Activated B cell treated with CpG ODN at 0.5 μM for 24 hours (primary cell): ENCODE data around the gene SP4. TPM values are rescaled to one million over a fixed set of nuclear protein-coding genes. Genes with fewer than 3 reads are reported as not detected.

ENCODE experiments used
- ATAC-seq: fragments of 200-7000 bp; cut with Tn5 transposase; one replicate; pipeline ENCODE4 v1.10.0; 2021; ENCODE audit warnings: low read depth, mild to moderate bottlenecking, moderate library complexity
- CTCF ChIA-PET: fragments of 350-600 bp; sonication (Branson Sonifier 250); formaldehyde crosslinking; loops from one replicate; lab custom pipeline; 2021; ENCODE audit warnings: antibody characterized with exemption; lab: Charles Lee
- POLR2A ChIA-PET: fragments of 350-600 bp; sonication (Branson Sonifier 250); formaldehyde crosslinking; loops from one replicate; lab custom pipeline; 2021; ENCODE audit warnings: antibody characterized with exemption; lab: Charles Lee
- DNase-seq: peaks from one replicate; pipeline ENCODE4 v3.0.0; 2022
- H3K27ac Mint-ChIP-seq: one replicate; pipeline ENCODE4 v1.8.0; 2020; ENCODE audit warnings: mixed read lengths
- H3K27me3 Mint-ChIP-seq: one replicate; pipeline ENCODE4 v1.8.0; 2021; ENCODE audit warnings: mixed read lengths
- H3K36me3 Mint-ChIP-seq: one replicate; pipeline ENCODE4 v1.8.0; 2021; ENCODE audit warnings: low read depth, mixed read lengths
- H3K4me1 Mint-ChIP-seq: one replicate; pipeline ENCODE4 v1.8.0; 2021; ENCODE audit warnings: mixed read lengths
- H3K4me3 Mint-ChIP-seq: one replicate; pipeline ENCODE4 v1.8.0; 2020; ENCODE audit warnings: mild to moderate bottlenecking, mixed read lengths
- H3K9me3 Mint-ChIP-seq: one replicate; pipeline ENCODE4 v1.8.0; 2020; ENCODE audit warnings: mixed read lengths
- CTCF ChIP-seq: fragments of 200-600 bp; IDR thresholded peaks from one replicate; pipeline ENCODE4 v1.8.0; 2022; ENCODE audit warnings: antibody characterized with exemption, mild to moderate bottlenecking
- intact Hi-C: fragments of 100-400 bp; cut with micrococcal nuclease; formaldehyde crosslinking; loops from one replicate; pipeline ENCODE4 v1.15.1; 2024
- total RNA-seq: library from RNA; stranded (reverse); gene quantifications from 2 replicates; pipeline ENCODE4 v1.2.3, GENCODE V29; 2022

The SP4 gene
- total RNA-seq, 1 donor from 2014 or later, result 28.7 TPM

GRCh38 chr7:21427182-21427870 is 557 bp upstream of the SP4 start:
- intact Hi-C loops, result loop anchor here (1.0 to 5.0 kb wide), 16 partner anchors 72 to 1985 kb away; partner anchors contain the start of genes CDCA7L, KLHL7, MALSU1 and NUP42
- H3K27me3 Mint-ChIP-seq, result no peaks in the 10 kb centered on the region
- ChIA-PET POLR2A (interaction anchor here (0.6 to 2.8 kb wide), 14 partner anchors 9 to 1754 kb away, joined by 3 to 42 read pairs (median 4); partner anchors contain the start of gene CDCA7L), CTCF (interaction anchor here (0.8 to 2.0 kb wide), 5 partner anchors 70 to 656 kb away, joined by 3 to 10 read pairs (median 6); no protein-coding TSS in a partner anchor)
- ATAC-seq, result peak; percentile 75
- H3K36me3 Mint-ChIP-seq, result peaks cover 24% of the 10 kb centered on the region
- peak overlapping the region; percentile 100 for H3K4me3 Mint-ChIP-seq
- peaks cover 49% of the 10 kb centered on the region for H3K4me1 Mint-ChIP-seq
- DNase-seq, result peak; percentile 99
- no peaks in the 10 kb centered on the region for H3K9me3 Mint-ChIP-seq
- TF ChIP-seq CTCF, result no peak
- H3K27ac Mint-ChIP-seq, result peak overlapping the region; percentile 100

GRCh38 chr7:21428659-21428941 is 717 bp downstream of the SP4 start:
- Mint-ChIP-seq H3K4me1 (peaks cover 62% of the 10 kb centered on the region), H3K27me3 (no peaks in the 10 kb centered on the region), H3K27ac (peak overlapping the region; percentile 93), H3K9me3 (no peaks in the 10 kb centered on the region), H3K36me3 (peaks cover 32% of the 10 kb centered on the region), H3K4me3 (peak overlapping the region; percentile 97)
- TF ChIP-seq CTCF, result no peak
- ATAC-seq, result no peak
- ChIA-PET CTCF (no interaction called here), POLR2A (interaction anchor here (1.4 kb wide), 1 partner anchor 76 kb away, joined by 3 read pairs; no protein-coding TSS in a partner anchor)
- intact Hi-C loops, result loop anchor here (1.0 to 5.0 kb wide), 8 partner anchors 167 to 1984 kb away; partner anchors contain the start of genes HYCC1 and NUP42
- no peak for DNase-seq

- no peak for TF ChIP-seq CTCF
- intact Hi-C loops, result loop anchor here (5.0 kb wide), 6 partner anchors 573 to 1983 kb away; partner anchors contain the start of gene NUP42
- DNase-seq (no peak), ATAC-seq (no peak)
- Mint-ChIP-seq H3K27me3 (no peaks in the 10 kb centered on the region), H3K9me3 (no peaks in the 10 kb centered on the region), H3K4me3 (peak overlapping the region; percentile 97), H3K4me1 (peaks cover 65% of the 10 kb centered on the region), H3K36me3 (peaks cover 33% of the 10 kb centered on the region), H3K27ac (peak overlapping the region; percentile 13)
- ChIA-PET POLR2A (interaction anchor here (1.4 kb wide), 1 partner anchor 76 kb away, joined by 3 read pairs; no protein-coding TSS in a partner anchor), CTCF (interaction anchor here (1.8 kb wide), 1 partner anchor 172 kb away, joined by 6 read pairs; no protein-coding TSS in a partner anchor)
Measured at GRCh38 chr7:21429021-21429420, 1.1 kb downstream of the SP4 start.

GRCh38 chr7:21429786-21430574 is 2.1 kb downstream of the SP4 start:
- intact Hi-C loops, result loop anchor here (5.0 kb wide), 7 partner anchors 37 to 1982 kb away; partner anchors contain the start of gene NUP42
- Mint-ChIP-seq H3K4me3 (peak overlapping the region; percentile 97), H3K27me3 (no peaks in the 10 kb centered on the region), H3K4me1 (peaks cover 73% of the 10 kb centered on the region), H3K27ac (peak overlapping the region; percentile 3), H3K9me3 (no peaks in the 10 kb centered on the region), H3K36me3 (peaks cover 39% of the 10 kb centered on the region)
- DNase-seq (no peak), ATAC-seq (no peak)
- CTCF ChIA-PET, result interaction anchor here (1.6 to 1.8 kb wide), 2 partner anchors 168 to 173 kb away, joined by 5 to 6 read pairs; no protein-coding TSS in a partner anchor
- no peak for TF ChIP-seq CTCF
- POLR2A ChIA-PET, result interaction anchor here (0.6 to 1.4 kb wide), 2 partner anchors 12 to 77 kb away, joined by 3 to 10 read pairs; no protein-coding TSS in a partner anchor
